OCI-LY7 (cell line): ENCODE measurements around the gene SMIM44. TPM values are rescaled to one million over a fixed set of nuclear protein-coding genes. Genes with fewer than 3 reads are reported as not detected.
"Not testable (repeated sequence)": the region's sequence is repeated elsewhere in the genome, so short reads cannot be mapped to it uniquely, and the experiment has no call there.

Source experiments
- BruUV-seq: library from RNA; stranded (reverse); fragments of 400-500 nt; replicated peaks from 2 replicates; lab custom pipeline; 2021; lab: Mats Ljungman, UMichigan
- CTCF ChIA-PET: fragments of 300-600 bp; sonication (Branson Sonifier 250); formaldehyde crosslinking; loops from one replicate; lab custom pipeline; 2022; ENCODE audit warnings: antibody characterized with exemption; ENCODE audit not compliant: unreplicated experiment; lab: Charles Lee
- POLR2A ChIA-PET: fragments of 300-600 bp; sonication (Branson Sonifier 250); formaldehyde crosslinking; loops from one replicate; lab custom pipeline; 2022; ENCODE audit warnings: antibody characterized with exemption; lab: Charles Lee
- DNase-seq: peaks from one replicate; pipeline ENCODE4 v3.0.0-alpha.2; 2015; ENCODE audit warnings: low spot score
- H2AFZ ChIP-seq: fragments of 200-600 bp; sonication (generic), shearing (Covaris generic); 2 replicates; pipeline ENCODE4 v1.6.1; 2014; ENCODE audit warnings: mild to moderate bottlenecking, antibody characterized with exemption, low read length, moderate library complexity
- H3K27ac ChIP-seq: fragments of 200-600 bp; sonication (generic); 2 replicates; pipeline ENCODE4 v1.5.1; 2014; ENCODE audit warnings: mixed run types, low read depth, mild to moderate bottlenecking, moderate library complexity, low read length, inconsistent platforms; ENCODE audit not compliant: poor library complexity, severe bottlenecking
- H3K36me3 ChIP-seq: fragments of 200-600 bp; sonication (generic); 2 replicates; pipeline ENCODE4 v1.6.1; 2014; ENCODE audit warnings: mild to moderate bottlenecking, antibody characterized with exemption, low read length, moderate library complexity, mixed read lengths; ENCODE audit not compliant: insufficient read depth
- H3K4me1 ChIP-seq: fragments of 200-600 bp; sonication (generic); 2 replicates; pipeline ENCODE4 v1.5.1; 2014; ENCODE audit warnings: mild to moderate bottlenecking, low read length; ENCODE audit not compliant: insufficient read depth, poor library complexity, severe bottlenecking
- H3K4me2 ChIP-seq: fragments of 200-600 bp; sonication (generic); 2 replicates; pipeline ENCODE4 v1.6.1; 2014; ENCODE audit warnings: mild to moderate bottlenecking, low read length
- H3K4me3 ChIP-seq: fragments of 200-600 bp; sonication (generic); 2 replicates; pipeline ENCODE4 v1.5.1; 2014; ENCODE audit warnings: mild to moderate bottlenecking, low read depth, low read length; ENCODE audit not compliant: poor library complexity, severe bottlenecking
- H3K79me2 ChIP-seq: fragments of 200-600 bp; sonication (generic); 2 replicates; pipeline ENCODE4 v1.6.1; 2016; ENCODE audit warnings: low read depth, mild to moderate bottlenecking, low read length, moderate library complexity, mixed read lengths; ENCODE audit not compliant: insufficient read depth
- H3K9me2 ChIP-seq: fragments of 200-600 bp; sonication (generic); 2 replicates; pipeline ENCODE4 v1.6.1; 2016; ENCODE audit warnings: mild to moderate bottlenecking, low read length, mixed read lengths; ENCODE audit not compliant: insufficient read depth
- H3K9me3 ChIP-seq: fragments of 200-600 bp; sonication (generic); 2 replicates; pipeline ENCODE4 v1.6.1; 2014; ENCODE audit warnings: mild to moderate bottlenecking, mixed run types, low read length, mixed read lengths
- H4K20me1 ChIP-seq: fragments of 200-600 bp; sonication (generic); 2 replicates; pipeline ENCODE4 v1.6.1; 2014; ENCODE audit warnings: mild to moderate bottlenecking, antibody characterized with exemption, low read length, moderate library complexity, mixed read lengths; ENCODE audit not compliant: insufficient read depth
- CTCF ChIP-seq: fragments of 200-600 bp; sonication (generic); conservative IDR thresholded peaks from 2 replicates; pipeline ENCODE4 v1.5.1; 2014; ENCODE audit warnings: mild to moderate bottlenecking, antibody characterized with exemption, low read length, moderate library complexity, mixed read lengths
- EZH2phosphoT487 ChIP-seq: fragments of 200-600 bp; sonication (generic); IDR thresholded peaks from 2 replicates; pipeline ENCODE4 v1.6.1; 2018; ENCODE audit warnings: low read depth, borderline replicate concordance, mild to moderate bottlenecking, mixed run types, antibody characterized with exemption, low read length, moderate library complexity, mixed read lengths
- intact Hi-C: fragments of 100-400 bp; cut with micrococcal nuclease; formaldehyde crosslinking; loops from one replicate; pipeline ENCODE4 v1.10.0; 2022; ENCODE audit not compliant: unreplicated experiment
- total RNA-seq, 2 experiments: library from RNA; depleted of rRNA in 1 of 2; stranded (reverse); fragments of >200 nt in 1 of 2; shearing (Covaris generic) in 1 of 2; gene quantifications; 2 replicates each; pipeline ENCODE4 v1.2.3, GENCODE V29; 2014 to 2022

The SMIM44 gene
- total RNA-seq, 2 experiments from 2014 or later, result not detected

- no peak for TF ChIP-seq EZH2phosphoT487
- TF ChIP-seq CTCF, result no peak
- peaks cover 3% of the 10 kb centered on the region; the same call in 1 of the 2 replicates for H4K20me1 ChIP-seq
Observed at GRCh38 chr19:3510727-3511126, 27.5 kb upstream of the SMIM44 start.

GRCh38 chr19:3509566-3509989 lies 26.3 kb upstream of the SMIM44 start:
- H3K4me1 ChIP-seq, result peaks cover 18% of the 10 kb centered on the region
- H3K9me2 ChIP-seq, result no peaks in the 10 kb centered on the region
- no TSS peak for BruUV-seq
- H3K79me2 ChIP-seq, result peaks cover 31% of the 10 kb centered on the region
- ChIA-PET POLR2A (no interaction called here), CTCF (no interaction called here)
- no peak overlapping the region for H3K4me3 ChIP-seq
- H4K20me1 ChIP-seq, result peaks cover 3% of the 10 kb centered on the region; the same call in 1 of the 2 replicates
- intact Hi-C loops, result loop anchor here (5.0 kb wide), 1 partner anchor 63 kb away; the partner anchor contains the start of gene HMG20B
- H3K27ac ChIP-seq, result no peak overlapping the region
- no peak for DNase-seq
- no peak overlapping the region for H3K4me2 ChIP-seq
- TF ChIP-seq EZH2phosphoT487 (no peak), CTCF (no peak)
- H3K9me3 ChIP-seq, result no peaks in the 10 kb centered on the region
- H2AFZ ChIP-seq, result no peak overlapping the region
- peaks cover 33% of the 10 kb centered on the region; the same call in 1 of the 2 replicates for H3K36me3 ChIP-seq

More at GRCh38 chr19:3510727-3511126, 27.5 kb upstream of the SMIM44 start:
- Histone ChIP-seq H3K9me2 (no peaks in the 10 kb centered on the region), H3K4me3 (no peak overlapping the region), H3K36me3 (peaks cover 33% of the 10 kb centered on the region; the same call in 1 of the 2 replicates), H3K9me3 (no peaks in the 10 kb centered on the region), H3K27ac (no peak overlapping the region), H3K4me2 (no peak overlapping the region), H3K4me1 (peaks cover 10% of the 10 kb centered on the region), H2AFZ (no peak overlapping the region), H3K79me2 (peaks cover 31% of the 10 kb centered on the region)
- ChIA-PET POLR2A (no interaction called here), CTCF (no interaction called here)
- no peak for DNase-seq
- intact Hi-C loops, result no loop called here
- BruUV-seq, result no TSS peak

GRCh38 chr19:3508771-3509535 lies 25.7 kb upstream of the SMIM44 start:
- H3K79me2 ChIP-seq, result peaks cover 31% of the 10 kb centered on the region
- ChIA-PET CTCF (no interaction called here), POLR2A (no interaction called here)
- no peak overlapping the region for H2AFZ ChIP-seq
- peaks cover 33% of the 10 kb centered on the region; the same call in 1 of the 2 replicates for H3K36me3 ChIP-seq
- H3K9me3 ChIP-seq, result no peaks in the 10 kb centered on the region
- H3K4me3 ChIP-seq, result no peak overlapping the region
- H3K27ac ChIP-seq, result no peak overlapping the region
- intact Hi-C loops, result loop anchor here (5.0 kb wide), 1 partner anchor 63 kb away; the partner anchor contains the start of gene HMG20B
- H3K4me1 ChIP-seq, result peaks cover 22% of the 10 kb centered on the region
- no peak for TF ChIP-seq CTCF
- H3K9me2 ChIP-seq, result no peaks in the 10 kb centered on the region
- no peak overlapping the region; the same call in 1 of the 2 replicates for H3K4me2 ChIP-seq
- DNase-seq, result no peak
- peaks cover 3% of the 10 kb centered on the region; the same call in 1 of the 2 replicates for H4K20me1 ChIP-seq
- no TSS peak for BruUV-seq

GRCh38 chr19:3508121-3508661 lies 24.9 kb upstream of the SMIM44 start:
- intact Hi-C loops, result loop anchor here (5.0 kb wide), 1 partner anchor 64 kb away; the partner anchor contains the start of gene HMG20B
- H3K9me2 ChIP-seq, H3K9me3 ChIP-seq, DNase-seq, BruUV-seq, H3K4me3 ChIP-seq, H2AFZ ChIP-seq, CTCF ChIA-PET, POLR2A ChIA-PET, H3K4me2 ChIP-seq, H4K20me1 ChIP-seq, H3K27ac ChIP-seq: not testable (repeated sequence)
- Histone ChIP-seq H3K4me1 (peaks cover 22% of the 10 kb centered on the region), H3K79me2 (peaks cover 31% of the 10 kb centered on the region), H3K36me3 (peaks cover 33% of the 10 kb centered on the region; the same call in 1 of the 2 replicates)
